Measurements from ENCODE around the gene GATAD2A.

Gene GATAD2A

GRCh38 chr19:19403373-19403901 is 2.0 kb upstream of the GATAD2A start:
- peaks cover 46% of the 10 kb centered on the region for H3K4me1 Mint-ChIP-seq
- TF ChIP-seq CTCF (IDR thresholded peaks at IDR 0.05; ENCODE audit: unreplicated experiment in 3 of 3) = no peak

GRCh38 chr19:19405971-19406877 is 749 bp downstream of the GATAD2A start:
- H3K36me3 Mint-ChIP-seq (ENCODE audit: low read depth) = no peaks in the 10 kb centered on the region
- H3K27me3 Mint-ChIP-seq (ENCODE audit: low read depth) = no peaks in the 10 kb centered on the region
- peak overlapping the region; percentile 95 to 97 (median 96) for H3K27ac Mint-ChIP-seq
- H3K9me3 Mint-ChIP-seq = no peaks in the 10 kb centered on the region
- TF ChIP-seq CTCF (IDR thresholded peaks at IDR 0.05; ENCODE audit: unreplicated experiment in 3 of 3) = no peak
- H3K4me1 Mint-ChIP-seq = peaks cover 59% of the 10 kb centered on the region
- H3K4me3 Mint-ChIP-seq = peak overlapping the region; percentile 98 to 100 (median 100)

More at GRCh38 chr19:19403373-19403901, 2.0 kb upstream of the GATAD2A start:
- Mint-ChIP-seq H3K4me3 (peak overlapping the region; percentile 70 to 96 (median 93)), H3K36me3 (ENCODE audit: low read depth) (no peaks in the 10 kb centered on the region), H3K9me3 (no peaks in the 10 kb centered on the region), H3K27ac (peak overlapping the region; percentile 9 to 93 (median 64)), H3K27me3 (ENCODE audit: low read depth) (no peaks in the 10 kb centered on the region)

GRCh38 chr19:19406878-19407632 is 1.6 kb downstream of the GATAD2A start:
- peak overlapping the region; percentile 95 to 97 (median 96) for H3K27ac Mint-ChIP-seq
- no peaks in the 10 kb centered on the region for H3K36me3 Mint-ChIP-seq (ENCODE audit: low read depth)
- no peaks in the 10 kb centered on the region for H3K9me3 Mint-ChIP-seq
- no peaks in the 10 kb centered on the region for H3K27me3 Mint-ChIP-seq (ENCODE audit: low read depth)
- peaks cover 63% of the 10 kb centered on the region for H3K4me1 Mint-ChIP-seq
- peak in 2 of 3 experiments; percentile 9 to 14 for TF ChIP-seq CTCF (IDR thresholded peaks at IDR 0.05; ENCODE audit: unreplicated experiment in 3 of 3)
- peak overlapping the region; percentile 98 to 100 (median 100) for H3K4me3 Mint-ChIP-seq

- Mint-ChIP-seq H3K36me3 (ENCODE audit: low read depth) (no peaks in the 10 kb centered on the region), H3K27ac (peak overlapping the region; percentile 95 to 97 (median 96)), H3K4me3 (peak overlapping the region; percentile 98 to 100 (median 100)), H3K27me3 (ENCODE audit: low read depth) (no peaks in the 10 kb centered on the region), H3K9me3 (no peaks in the 10 kb centered on the region), H3K4me1 (peaks cover 63% of the 10 kb centered on the region)
- no peak for TF ChIP-seq CTCF (IDR thresholded peaks at IDR 0.05; ENCODE audit: unreplicated experiment in 3 of 3)
Measured at GRCh38 chr19:19407633-19407930, 2.1 kb downstream of the GATAD2A start.

GRCh38 chr19:19409205-19409604 is 3.7 kb downstream of the GATAD2A start:
- TF ChIP-seq CTCF (IDR thresholded peaks at IDR 0.05; ENCODE audit: unreplicated experiment in 3 of 3) = no peak
- Mint-ChIP-seq H3K4me3 (peak overlapping the region in 1 of 3 experiments; percentile 1), H3K36me3 (ENCODE audit: low read depth) (peaks cover 5% of the 10 kb centered on the region), H3K27ac (peak overlapping the region in 2 of 3 experiments; percentile 10 to 67), H3K27me3 (ENCODE audit: low read depth) (no peaks in the 10 kb centered on the region), H3K4me1 (peaks cover 57% of the 10 kb centered on the region), H3K9me3 (no peaks in the 10 kb centered on the region)
